ENCODE results near the gene DOC2A.
"Not testable (repeated sequence)": the region's sequence is repeated elsewhere in the genome, so short reads cannot be mapped to it uniquely, and the experiment has no call there.

DNA sequence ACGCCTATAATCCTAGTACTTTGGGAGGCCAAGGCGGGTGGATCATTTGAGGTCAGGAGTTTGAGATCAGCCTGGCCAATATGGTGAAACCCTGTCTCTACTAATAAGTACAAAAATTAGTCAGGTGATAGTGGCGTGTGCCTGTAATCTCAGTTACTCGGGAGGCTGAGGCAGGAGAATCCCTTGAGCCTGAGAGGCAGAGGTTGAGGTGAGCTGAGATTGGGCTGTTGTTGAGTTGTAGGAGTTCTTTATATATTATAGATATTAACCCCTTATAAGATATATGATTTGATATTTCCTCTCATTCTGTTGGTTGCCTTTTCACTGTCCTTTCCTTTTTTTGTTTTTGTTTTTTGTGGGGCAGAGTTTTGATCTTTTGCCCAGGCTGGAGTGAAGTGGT is 51.0 kb downstream of the DOC2A start:
- TF ChIP-seq, protein P1, sequence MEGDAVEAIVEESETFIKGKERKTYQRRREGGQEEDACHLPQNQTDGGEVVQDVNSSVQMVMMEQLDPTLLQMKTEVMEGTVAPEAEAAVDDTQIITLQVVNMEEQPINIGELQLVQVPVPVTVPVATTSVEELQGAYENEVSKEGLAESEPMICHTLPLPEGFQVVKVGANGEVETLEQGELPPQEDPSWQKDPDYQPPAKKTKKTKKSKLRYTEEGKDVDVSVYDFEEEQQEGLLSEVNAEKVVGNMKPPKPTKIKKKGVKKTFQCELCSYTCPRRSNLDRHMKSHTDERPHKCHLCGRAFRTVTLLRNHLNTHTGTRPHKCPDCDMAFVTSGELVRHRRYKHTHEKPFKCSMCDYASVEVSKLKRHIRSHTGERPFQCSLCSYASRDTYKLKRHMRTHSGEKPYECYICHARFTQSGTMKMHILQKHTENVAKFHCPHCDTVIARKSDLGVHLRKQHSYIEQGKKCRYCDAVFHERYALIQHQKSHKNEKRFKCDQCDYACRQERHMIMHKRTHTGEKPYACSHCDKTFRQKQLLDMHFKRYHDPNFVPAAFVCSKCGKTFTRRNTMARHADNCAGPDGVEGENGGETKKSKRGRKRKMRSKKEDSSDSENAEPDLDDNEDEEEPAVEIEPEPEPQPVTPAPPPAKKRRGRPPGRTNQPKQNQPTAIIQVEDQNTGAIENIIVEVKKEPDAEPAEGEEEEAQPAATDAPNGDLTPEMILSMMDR (IDR thresholded peaks at IDR 0.05): not testable (repeated sequence)
- TF ChIP-seq POLR2A (IDR thresholded peaks at IDR 0.05): not testable (repeated sequence)
